Stimulated activated CD4-positive, alpha-beta T cell treated with anti-CD3 and anti-CD28 coated beads, Interleukin-2, amount 100 ng/mL, for 4 hours (primary cell): ENCODE measurements around the gene SLC4A7.
"Not testable (repeated sequence)": the region's sequence is repeated elsewhere in the genome, so short reads cannot be mapped to it uniquely, and the experiment has no call there.

Experiments
- DNase-seq: peaks from one replicate; pipeline ENCODE4 v3.0.0-alpha.2; 2020; ENCODE audit warnings: low read depth

Gene SLC4A7

GRCh38 chr3:27484015-27484844, at the start of gene SLC4A7:
SLC4A7 (minus strand) TSS chr3:27484384; CDS start chr3:27484126, 258 bp downstream.
- peak; percentile 98 for DNase-seq

DNA sequence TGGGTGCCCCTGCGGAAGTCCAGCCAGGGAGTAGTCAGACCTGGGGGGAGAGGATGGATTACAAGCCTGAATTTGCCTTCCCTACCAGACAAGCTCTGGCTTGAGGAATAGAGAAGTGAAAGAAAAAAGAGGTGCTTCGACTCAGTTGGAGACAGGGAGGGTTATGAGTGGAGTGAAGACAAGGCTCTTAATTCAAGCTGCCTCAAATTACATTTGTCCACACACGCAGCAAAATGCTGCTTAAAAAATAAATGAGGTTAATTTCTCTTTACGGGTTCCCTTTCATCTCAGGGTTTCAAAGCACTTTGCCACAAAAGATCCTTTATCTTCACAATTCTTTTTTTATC, 49.0 kb upstream of the SLC4A7 start:
- no peak for DNase-seq

DNA sequence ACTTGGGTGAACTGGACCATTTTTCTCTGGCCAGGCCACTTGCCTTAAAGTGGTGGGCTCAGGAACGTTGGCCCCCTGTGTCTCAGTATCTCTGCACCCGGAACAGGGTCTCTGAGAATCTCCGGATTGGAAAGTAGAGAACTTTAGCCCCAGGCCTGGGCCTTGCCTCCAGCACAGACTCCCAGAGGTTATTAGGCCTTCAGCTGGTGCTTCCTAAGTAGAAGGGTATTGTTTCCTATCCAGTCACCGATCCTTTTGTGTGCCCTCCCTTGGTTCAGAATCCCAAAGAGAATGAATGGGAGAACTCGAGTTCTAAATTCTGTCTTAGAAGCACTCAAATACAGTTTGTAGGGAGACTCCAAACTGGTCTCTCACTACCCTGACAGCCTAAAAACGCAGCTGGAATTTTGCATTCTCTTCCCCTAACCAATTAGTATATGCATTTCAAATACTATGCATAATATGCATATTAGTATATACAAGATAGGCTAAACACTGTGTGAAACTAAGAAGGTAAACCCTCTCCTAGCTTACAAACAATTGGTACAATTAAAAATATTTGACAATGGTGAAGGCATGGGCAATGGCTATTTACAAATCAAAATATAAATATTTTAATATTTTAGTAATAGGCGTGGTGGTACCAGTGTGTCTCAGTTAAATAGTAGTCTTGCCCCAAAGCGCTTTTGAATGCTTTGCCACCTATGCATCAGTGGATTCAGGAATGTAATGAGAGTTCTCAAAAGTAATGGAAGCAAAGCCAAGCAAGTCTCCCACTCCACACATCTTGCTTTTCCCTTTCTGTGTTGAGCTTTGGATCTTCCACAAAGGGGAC, 48.5 kb upstream of the SLC4A7 start:
- DNase-seq = no peak

DNA sequence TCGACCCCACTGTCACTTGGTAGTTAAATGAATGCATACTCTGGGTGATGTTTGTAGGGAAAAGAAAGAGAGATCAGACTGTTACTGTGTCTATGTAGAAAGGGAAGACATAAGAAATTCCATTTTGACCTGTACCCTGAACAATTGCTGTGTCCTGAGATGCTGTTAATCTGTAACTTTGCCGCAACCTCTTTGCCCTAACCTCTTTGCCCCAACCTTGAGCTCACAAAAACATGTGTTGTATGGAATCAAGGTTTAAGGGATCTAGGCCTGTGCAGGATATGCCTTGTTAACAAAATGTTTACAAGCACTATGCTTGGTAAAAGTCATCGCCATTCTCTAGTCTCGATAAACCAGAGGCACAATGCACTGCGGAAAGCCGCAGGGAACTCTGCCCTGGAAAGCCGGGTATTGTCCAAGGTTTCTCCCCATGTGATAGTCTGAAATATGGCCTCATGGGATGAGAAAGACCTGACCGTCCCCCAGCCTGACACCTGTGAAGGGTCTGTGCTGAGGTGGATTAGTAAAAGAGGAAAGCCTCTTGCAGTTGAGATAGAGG, 47.1 kb upstream of the SLC4A7 start:
- not testable (repeated sequence) for DNase-seq

GRCh38 chr3:27528791-27529190, 44.6 kb upstream of the SLC4A7 start:
- DNase-seq = no peak

GRCh38 chr3:27526614-27527315, 42.6 kb upstream of the SLC4A7 start:
- no peak for DNase-seq

DNA sequence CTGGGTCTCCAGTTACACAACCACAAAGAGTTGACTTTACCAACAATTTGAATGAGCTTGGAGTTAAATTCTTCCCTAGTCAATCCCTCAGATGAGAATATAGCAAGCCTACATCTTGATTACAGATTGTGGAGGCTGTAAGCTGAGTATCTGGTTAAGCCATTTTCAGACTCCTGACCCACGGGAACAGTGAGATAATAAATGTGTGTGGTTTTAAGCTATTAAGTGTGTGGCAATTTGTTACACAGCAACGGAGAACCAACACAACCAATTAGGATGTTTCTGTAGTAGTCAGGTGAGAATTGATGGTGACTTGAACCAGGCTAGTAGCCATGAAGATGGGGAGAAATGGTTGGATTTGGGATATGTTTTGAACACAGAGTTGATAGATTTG, 37.7 kb upstream of the SLC4A7 start:
- no peak for DNase-seq

DNA sequence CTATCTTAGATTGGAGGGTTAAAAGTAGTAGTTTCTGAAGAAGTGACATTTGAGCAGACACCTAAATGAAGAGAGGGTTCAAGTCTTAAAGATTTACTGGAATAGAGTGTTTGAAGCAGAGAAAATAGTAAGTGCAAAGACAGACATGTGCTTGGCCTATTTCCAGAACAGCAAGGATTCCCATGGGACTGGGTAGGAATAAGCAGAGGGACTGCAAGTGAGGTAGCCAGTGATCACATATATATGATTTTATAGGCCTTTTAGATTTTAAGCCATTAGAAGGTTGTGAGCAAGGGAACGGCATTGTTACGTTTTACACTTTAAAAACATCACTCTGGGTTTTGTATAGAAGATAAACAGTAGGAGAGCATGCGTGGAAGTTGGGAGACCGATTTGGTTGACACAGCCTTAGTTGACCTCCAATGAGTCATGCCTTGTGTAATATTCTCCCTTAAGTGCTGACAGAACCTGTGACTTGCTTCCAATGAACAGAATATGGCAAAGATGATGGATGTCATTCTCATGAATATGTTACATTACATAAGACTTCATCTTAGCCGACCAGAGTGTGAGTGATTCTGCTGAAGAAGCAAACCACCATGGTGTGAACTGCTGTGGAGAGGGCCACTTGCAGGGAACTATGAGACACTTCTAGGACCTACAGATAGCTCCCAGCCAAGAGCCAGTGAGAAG, 37.1 kb upstream of the SLC4A7 start:
- no peak for DNase-seq

DNA sequence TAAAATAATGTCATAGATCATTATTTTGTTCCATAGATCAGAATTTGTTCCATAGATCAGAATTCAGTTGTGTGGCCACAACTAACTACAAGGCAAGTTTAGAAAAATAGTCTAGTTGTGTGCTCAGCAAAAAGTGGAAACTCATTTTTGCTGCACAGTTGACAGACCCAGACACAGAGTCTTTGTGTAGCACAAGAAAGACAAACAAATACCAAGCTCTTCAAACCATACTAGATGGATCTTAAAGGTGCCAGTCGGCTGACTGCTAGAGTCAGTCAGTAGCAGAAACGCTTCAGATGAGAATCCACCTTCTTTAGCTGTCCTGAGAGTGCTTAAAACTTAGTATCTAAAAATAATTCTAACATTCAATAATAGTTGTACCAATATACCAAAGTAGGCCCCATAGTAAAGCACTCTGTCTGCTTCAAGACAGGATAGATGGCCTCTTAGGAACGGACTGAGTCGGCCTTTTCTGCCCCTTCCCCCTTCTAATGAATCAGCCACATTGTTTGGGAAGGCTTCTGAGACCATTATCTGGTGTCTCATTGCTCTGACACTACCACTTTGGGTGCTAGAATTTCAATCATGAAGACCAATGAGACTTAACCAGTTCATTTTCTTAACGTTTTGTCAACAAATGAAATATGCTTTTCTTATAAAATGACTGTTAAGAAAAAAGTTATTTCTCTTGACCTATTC, 27.7 kb upstream of the SLC4A7 start:
- DNase-seq = no peak

DNA sequence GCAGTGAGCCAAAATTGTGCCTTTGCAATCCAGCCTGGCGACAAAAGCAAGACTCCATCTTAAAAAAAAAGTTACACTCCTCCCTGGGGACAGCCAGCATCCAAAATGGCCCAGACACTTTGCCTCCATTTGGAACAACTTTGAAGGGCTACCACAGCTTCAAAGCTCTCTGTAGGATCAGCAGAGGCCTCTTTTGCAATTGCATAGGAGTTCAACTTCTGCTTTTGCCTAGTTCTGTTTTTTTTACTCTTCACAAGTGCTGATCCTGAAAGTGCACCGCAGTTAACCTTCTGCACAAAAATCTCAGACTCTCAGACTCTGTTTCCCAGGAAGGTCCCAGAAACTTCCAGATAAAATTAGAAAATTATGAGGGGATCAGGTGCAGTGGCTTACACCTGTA, 25.2 kb upstream of the SLC4A7 start:
- DNase-seq = no peak

GRCh38 chr3:27508424-27508823, 24.2 kb upstream of the SLC4A7 start:
- DNase-seq = no peak

- DNase-seq = no peak
These were observed 23.5 kb upstream of the SLC4A7 start for GRCh38 chr3:27507515-27508266.

GRCh38 chr3:27507111-27507510, 22.9 kb upstream of the SLC4A7 start:
- DNase-seq = no peak

DNA sequence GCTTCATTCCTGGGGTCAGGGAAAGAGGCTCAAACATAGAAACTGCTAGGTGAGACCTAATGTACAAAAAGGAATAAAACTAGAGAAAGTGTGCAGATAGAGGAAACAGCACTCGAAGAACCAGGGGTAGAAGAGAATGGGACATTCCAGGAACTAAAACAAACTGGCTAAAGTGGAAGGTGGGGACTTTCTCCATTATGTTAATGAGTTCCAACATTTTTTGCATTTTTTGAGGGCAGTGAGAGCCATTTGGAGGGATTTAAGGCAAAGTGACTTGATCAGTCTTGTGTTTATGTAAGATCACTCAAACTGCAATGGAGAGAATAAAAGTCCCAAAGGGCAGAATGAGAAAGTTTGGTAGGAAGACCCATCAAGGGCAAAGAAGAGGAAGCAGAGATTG, 20.6 kb upstream of the SLC4A7 start:
- no peak for DNase-seq

DNA sequence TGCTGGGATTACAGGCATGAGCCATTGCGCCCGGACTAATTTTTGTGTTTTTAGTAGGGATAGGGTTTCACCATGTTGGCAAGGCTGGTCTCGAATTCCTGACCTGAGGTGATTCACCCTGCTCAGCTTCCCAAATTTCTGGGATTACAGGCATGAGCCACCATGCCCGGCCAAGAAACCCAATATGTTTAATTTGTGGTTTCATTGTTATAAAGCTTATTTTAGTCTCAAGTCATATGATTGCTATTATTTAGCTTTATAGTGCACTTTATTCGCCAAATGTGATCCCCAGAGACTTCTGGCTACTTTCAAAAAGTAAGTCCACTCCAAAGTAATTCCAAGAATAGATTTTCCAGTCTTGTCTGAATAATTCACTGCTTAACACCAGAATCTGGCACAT, 19.3 kb upstream of the SLC4A7 start:
- no peak for DNase-seq

- DNase-seq = no peak
These were observed 17.6 kb upstream of the SLC4A7 start for GRCh38 chr3:27501759-27502158.

GRCh38 chr3:27500986-27501385, 16.8 kb upstream of the SLC4A7 start:
- DNase-seq = no peak

DNA sequence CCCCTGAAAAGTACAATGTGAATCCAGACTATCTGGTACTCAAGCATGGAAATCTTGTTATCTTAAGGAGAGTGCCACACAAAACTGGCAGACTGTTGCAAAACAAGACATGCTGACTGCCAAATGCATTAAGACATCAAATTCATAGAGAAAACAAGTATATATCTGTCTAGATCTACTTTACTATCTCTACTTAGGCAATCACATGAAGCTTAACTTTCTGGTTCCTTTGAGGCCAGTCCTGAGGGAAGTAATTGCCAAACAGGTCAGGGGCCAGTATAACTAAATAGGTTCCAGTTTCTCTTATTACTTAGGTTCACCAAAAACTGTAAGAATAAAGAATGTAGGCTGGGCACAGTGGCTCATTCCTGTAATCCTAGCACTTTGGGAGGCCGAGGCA, 15.9 kb upstream of the SLC4A7 start:
- no peak for DNase-seq

- no peak for DNase-seq
These were observed 10.6 kb upstream of the SLC4A7 start for GRCh38 chr3:27494784-27495183.

GRCh38 chr3:27488821-27489220, 4.6 kb upstream of the SLC4A7 start:
- DNase-seq = no peak
